ENCODE measurements around the gene CORO7.
"Not testable (repeated sequence)": the region's sequence is repeated elsewhere in the genome, so short reads cannot be mapped to it uniquely, and the experiment has no call there.

CORO7 gene

GRCh38 chr16:4349332-4349731, 67.1 kb downstream of the CORO7 start:
- DNase-seq, result no peak

GRCh38 chr16:4347765-4348509, 68.5 kb downstream of the CORO7 start:
- no peak for DNase-seq

GRCh38 chr16:4347010-4347409, 69.4 kb downstream of the CORO7 start:
- no peak for DNase-seq

- no peak for DNase-seq
These were observed 70.3 kb downstream of the CORO7 start for GRCh38 chr16:4345836-4346781.

GRCh38 chr16:4344983-4345835, 71.2 kb downstream of the CORO7 start:
- no peak for DNase-seq

GRCh38 chr16:4344300-4344982, 72.0 kb downstream of the CORO7 start:
- DNase-seq, result not testable (repeated sequence)

GRCh38 chr16:4342866-4343744, 73.3 kb downstream of the CORO7 start:
- DNase-seq, result no peak

GRCh38 chr16:4341250-4341649, 75.1 kb downstream of the CORO7 start:
- DNase-seq, result no peak

- no peak for DNase-seq
These were observed 76.0 kb downstream of the CORO7 start for GRCh38 chr16:4340443-4340842.

- DNase-seq, result no peak
These were observed 76.5 kb downstream of the CORO7 start for GRCh38 chr16:4339909-4340308.

GRCh38 chr16:4339455-4339854, 76.9 kb downstream of the CORO7 start:
- DNase-seq, result no peak

GRCh38 chr16:4338712-4339299, 77.6 kb downstream of the CORO7 start:
- no peak for DNase-seq

GRCh38 chr16:4338125-4338582, 78.2 kb downstream of the CORO7 start:
- DNase-seq, result no peak

- DNase-seq, result no peak
These were observed 78.8 kb downstream of the CORO7 start for GRCh38 chr16:4337540-4338088.

- DNase-seq, result no peak
These were observed 79.5 kb downstream of the CORO7 start for GRCh38 chr16:4336701-4337539.

- no peak for DNase-seq
These were observed 81.5 kb downstream of the CORO7 start for GRCh38 chr16:4334724-4335495.

GRCh38 chr16:4333714-4334113, 82.7 kb downstream of the CORO7 start:
- DNase-seq, result not testable (repeated sequence)

GRCh38 chr16:4333308-4333638, 83.1 kb downstream of the CORO7 start:
- no peak for DNase-seq
